Heart left ventricle (tissue), 13 donors: Measurements from ENCODE around the gene ARHGAP12.

Experiments used
- CTCF ChIP-seq, 12 donors: fragments of 200-600 bp; sonication (generic) in 4 of 12; IDR thresholded peaks; one replicate each; pipeline versions ENCODE4 v1.5.0 to v1.8.0; 2018 to 2022; ENCODE audit warnings: antibody characterized with exemption in 12 of 12, mild to moderate bottlenecking in 5 of 12
- POLR2A ChIP-seq, 2 donors: fragments of 450-650 bp; IDR thresholded peaks; one replicate each; pipeline ENCODE4 v1.6.1; 2017; ENCODE audit warnings: antibody characterized with exemption in 2 of 2, mild to moderate bottlenecking in 2 of 2, moderate library complexity in 2 of 2
- donor health status: ischemic (EF 13 %, LVEDD 7.1; RV severe dilation, severe dysfunction).
- donor health status: DM: no; HTN: yes; CAD: no.
- donor health status: DM: no; HTN: no; CAD: no.
- donor health status: ischemic (EF 25% LVEDD 6.9; RV normal size, moderate dysfunction).
- donor health status: ischemic (EF 25% LVEDD 5.7; RV mildly dilated, moderate dysfunction).
- donor health status: ischemic (EF 35%, LVEDD 5.7; RV mildly dilated, moderate dysfunction).
- donor health status: nonischemic (EF 11% LVEDD 7.7; RV severe dilation, severe dysfunction).
- donor health status: DM: yes; HTN: yes; CAD: no.
- donor health status: PGD.
- donor health status: ischemic (EF 29% LVEDD 5.4; RV normal size, mild dysfunction).
- donor health status: nonischemic (EF 23%, LVEDD 6.1; RV moderate dilation, normal function).

- no peak for TF ChIP-seq CTCF (IDR thresholded peaks at IDR 0.05)
- no peak for TF ChIP-seq POLR2A (IDR thresholded peaks at IDR 0.05)
These were observed 20.5 kb downstream of the ARHGAP12 start for GRCh38 chr10:31908157-31908556.
